ENCODE results near the gene HHAT.

- TF ChIP-seq EZH2 (IDR thresholded peaks at IDR 0.05; ENCODE audit: borderline replicate concordance, low read depth, low read length, poor library complexity, severe bottlenecking) (no peak), CTCF (conservative IDR thresholded peaks at IDR 0.05; ENCODE audit: low read depth, low read length) (no peak)
Measured at GRCh38 chr1:210607361-210607760, 278.7 kb downstream of the HHAT start.
